Activated naive CD8-positive, alpha-beta T cell treated with anti-CD3 and anti-CD28 coated beads, Interleukin-2, amount 10 ng/mL, durations not matched to agents 7 days and 5 days (primary cell): ENCODE data around the gene PRKCE. TPM values are rescaled to one million over a fixed set of nuclear protein-coding genes. Genes with fewer than 3 reads are reported as not detected.
A peak's percentile ranks its signal among the peaks of the same experiment; 100 is the strongest.

ENCODE experiments used
- ATAC-seq: fragments of 150-1000 bp; cut with Tn5 transposase; one replicate; pipeline ENCODE4 v1.10.0; 2021; ENCODE audit warnings: low read depth, moderate library complexity
- POLR2A ChIA-PET: fragments of 350-600 bp; sonication (Branson Sonifier 250); formaldehyde crosslinking; loops from one replicate; lab custom pipeline; 2021; ENCODE audit warnings: antibody characterized with exemption; lab: Charles Lee
- DNase-seq: peaks from one replicate; pipeline ENCODE4 v3.0.0; 2021
- H3K27ac Mint-ChIP-seq: one replicate; pipeline ENCODE4 v1.8.0; 2022; ENCODE audit warnings: mild to moderate bottlenecking, mixed read lengths
- H3K27me3 Mint-ChIP-seq: one replicate; pipeline ENCODE4 v1.8.0; 2022; ENCODE audit warnings: mild to moderate bottlenecking, moderate library complexity, mixed read lengths
- H3K36me3 Mint-ChIP-seq: one replicate; pipeline ENCODE4 v1.8.0; 2021; ENCODE audit warnings: mild to moderate bottlenecking, mixed read lengths
- H3K4me1 Mint-ChIP-seq: one replicate; pipeline ENCODE4 v1.8.0; 2021; ENCODE audit warnings: mixed read lengths
- H3K4me3 Mint-ChIP-seq: one replicate; pipeline ENCODE4 v1.8.0; 2022; ENCODE audit warnings: mild to moderate bottlenecking, moderate library complexity, mixed read lengths
- H3K9me3 Mint-ChIP-seq: one replicate; pipeline ENCODE4 v1.8.0; 2021; ENCODE audit warnings: mixed read lengths
- total RNA-seq, 2 experiments: library from RNA; stranded (reverse); gene quantifications; one replicate each; pipeline ENCODE4 v1.2.3, GENCODE V29; 2021

Gene PRKCE
- total RNA-seq, 2 experiments from 2014 or later, result 18.4 to 20.5 TPM

DNA sequence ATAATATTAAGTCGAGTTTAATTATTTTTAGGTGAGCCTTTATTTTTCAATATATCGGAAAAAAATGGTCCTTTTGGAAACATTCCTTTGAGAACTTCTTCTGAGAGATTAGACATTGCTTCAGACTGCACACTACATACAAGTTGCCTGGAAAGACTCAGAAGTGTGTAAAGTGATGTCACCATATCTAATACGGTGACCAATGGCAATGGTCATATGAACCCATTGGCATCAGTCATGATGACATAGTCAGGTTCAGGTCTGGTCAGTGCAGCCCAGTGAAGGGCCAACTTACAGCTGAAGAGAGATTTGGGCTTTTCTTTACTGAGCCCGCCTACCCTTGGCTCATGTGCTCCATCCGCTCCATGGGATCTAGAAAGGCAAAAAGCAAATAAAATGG is 362.3 kb downstream of the PRKCE start:
- Mint-ChIP-seq H3K4me1 (peaks cover 8% of the 10 kb centered on the region), H3K4me3 (no peak overlapping the region), H3K27me3 (no peaks in the 10 kb centered on the region), H3K9me3 (no peaks in the 10 kb centered on the region), H3K27ac (no peak overlapping the region), H3K36me3 (peaks cover 12% of the 10 kb centered on the region)
- no peak for ATAC-seq
- POLR2A ChIA-PET, result no interaction called here
- DNase-seq, result no peak

DNA sequence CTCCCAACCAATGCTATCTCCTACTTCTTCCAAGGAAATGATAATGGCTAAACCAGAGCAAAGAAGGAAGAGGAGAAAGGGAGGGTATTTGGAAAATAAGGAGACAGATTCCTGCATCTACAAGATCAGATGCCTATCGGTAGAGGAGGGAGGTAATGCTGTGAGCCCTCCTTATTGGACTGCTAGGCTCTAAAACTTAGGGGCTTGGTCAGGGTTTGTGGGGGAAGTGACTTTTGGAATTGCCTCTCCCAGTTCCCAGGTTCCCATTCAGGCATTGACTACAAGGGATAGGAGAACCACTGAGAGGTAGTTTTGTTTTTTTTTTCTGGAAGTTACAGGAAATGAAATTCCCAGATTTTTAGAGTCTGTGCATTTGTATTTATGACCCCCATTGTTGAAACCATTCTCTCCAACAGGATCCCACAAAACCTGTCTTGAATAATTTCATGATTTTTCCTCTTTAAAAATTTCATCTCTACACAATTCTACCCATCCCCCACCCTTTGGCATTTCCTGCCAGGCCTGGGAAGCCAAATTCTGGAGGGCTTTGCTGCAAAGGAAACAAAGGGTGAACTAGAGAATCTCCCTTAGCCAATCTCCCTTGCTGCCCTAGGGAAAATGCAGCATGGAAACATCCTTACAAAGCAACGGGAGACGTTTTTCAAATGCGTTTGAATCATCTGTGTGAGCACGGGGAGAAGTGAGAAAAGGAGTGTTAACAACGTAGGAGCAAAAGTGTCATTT is 363.6 kb downstream of the PRKCE start:
- Mint-ChIP-seq H3K4me1 (peaks cover 19% of the 10 kb centered on the region), H3K4me3 (no peak overlapping the region)

DNA sequence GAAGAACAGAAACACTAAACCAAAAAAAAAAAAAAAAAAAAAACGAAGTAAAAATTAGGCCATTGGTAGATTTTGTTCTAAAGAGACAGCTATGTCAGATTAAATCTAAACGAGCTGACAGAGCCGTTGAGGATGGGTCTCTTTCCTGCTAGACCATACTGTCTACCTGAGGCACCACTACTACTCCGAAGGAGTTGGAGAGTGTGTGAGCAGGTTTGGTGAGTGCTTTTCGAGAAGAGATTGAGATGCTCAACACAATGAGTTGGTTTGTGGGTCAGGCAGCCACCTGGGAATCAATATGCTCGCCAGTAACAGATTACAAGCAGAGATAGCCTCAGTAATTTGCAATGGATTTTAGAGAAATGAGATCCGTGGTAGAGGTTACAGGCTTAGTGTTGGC is 364.2 kb downstream of the PRKCE start:
- POLR2A ChIA-PET, result no interaction called here
- H3K9me3 Mint-ChIP-seq, result peaks cover 1% of the 10 kb centered on the region
- H3K4me1 Mint-ChIP-seq, result peaks cover 24% of the 10 kb centered on the region
- no peak for ATAC-seq
- H3K36me3 Mint-ChIP-seq, result peaks cover 14% of the 10 kb centered on the region
- H3K27ac Mint-ChIP-seq, result no peak overlapping the region
- no peak overlapping the region for H3K4me3 Mint-ChIP-seq
- H3K27me3 Mint-ChIP-seq, result no peaks in the 10 kb centered on the region
- DNase-seq, result no peak

More for the DNA sequence above, 363.6 kb downstream of the PRKCE start:
- peaks cover 12% of the 10 kb centered on the region for H3K36me3 Mint-ChIP-seq
- H3K27me3 Mint-ChIP-seq, result no peaks in the 10 kb centered on the region
- DNase-seq, result no peak
- no peak overlapping the region for H3K27ac Mint-ChIP-seq
- no peak for ATAC-seq
- POLR2A ChIA-PET, result no interaction called here
- H3K9me3 Mint-ChIP-seq, result no peaks in the 10 kb centered on the region

DNA sequence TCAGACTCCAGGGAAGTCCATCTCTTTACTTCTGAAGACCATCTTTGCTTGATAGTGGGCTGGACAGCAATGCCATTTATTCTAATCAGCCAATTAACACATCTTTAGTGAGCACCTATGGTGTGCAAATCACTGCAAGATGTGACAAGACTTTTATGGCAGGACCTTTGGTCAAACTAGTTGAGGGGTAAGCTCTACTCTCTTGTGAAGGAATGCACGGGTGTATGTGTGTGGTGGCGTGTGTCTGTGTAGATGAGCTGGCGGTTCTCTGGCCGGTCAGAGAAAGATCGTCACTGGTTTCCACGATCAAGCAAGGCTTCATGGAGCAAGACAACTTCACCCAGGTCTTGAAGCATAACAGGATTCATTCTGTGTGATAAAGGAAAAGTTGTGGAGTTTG is 364.6 kb downstream of the PRKCE start:
- H3K4me1 Mint-ChIP-seq, result peaks cover 22% of the 10 kb centered on the region
- H3K4me3 Mint-ChIP-seq, result no peak overlapping the region
- H3K27ac Mint-ChIP-seq, result no peak overlapping the region
- no peaks in the 10 kb centered on the region for H3K27me3 Mint-ChIP-seq
- no peak for ATAC-seq
- POLR2A ChIA-PET, result no interaction called here
- no peak for DNase-seq
- peaks cover 1% of the 10 kb centered on the region for H3K9me3 Mint-ChIP-seq
- peaks cover 16% of the 10 kb centered on the region for H3K36me3 Mint-ChIP-seq

DNA sequence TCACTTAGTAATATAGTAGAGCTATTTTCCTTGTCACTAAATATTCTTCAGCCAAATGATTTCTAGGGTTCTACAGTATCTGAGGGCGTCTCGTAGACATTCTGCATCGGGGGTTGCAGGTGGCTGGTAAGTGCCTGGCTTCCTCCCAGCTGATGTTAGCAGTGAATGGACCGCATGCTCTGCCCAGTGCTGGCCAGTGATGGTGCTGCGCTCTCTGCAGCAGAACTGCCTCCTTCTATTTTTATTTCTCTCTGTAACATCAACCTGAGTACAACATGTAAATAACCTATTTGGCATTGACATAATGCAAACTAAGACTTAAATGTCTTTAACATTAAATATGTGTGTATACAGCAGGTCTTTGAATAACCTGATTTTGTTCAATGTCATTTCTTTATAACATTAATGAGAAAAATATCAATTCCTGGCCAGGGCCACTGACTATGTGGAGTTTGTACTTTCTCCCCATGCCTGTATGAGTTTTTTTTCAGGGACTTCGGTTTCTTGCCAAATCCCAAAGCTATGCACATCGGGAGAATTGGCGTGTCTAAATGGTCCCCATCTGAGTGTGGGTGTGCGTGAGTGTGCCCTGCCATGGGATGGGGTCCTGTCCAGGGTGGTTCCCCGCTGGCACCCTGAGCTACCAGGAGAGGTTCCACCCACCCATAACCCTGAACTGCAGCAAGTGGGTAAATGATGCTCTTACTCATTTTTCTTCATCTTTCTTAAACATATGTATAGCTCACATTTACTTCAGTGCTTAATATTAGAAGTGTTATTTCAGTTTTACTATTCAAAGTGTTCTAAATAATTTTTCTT is 367.5 kb downstream of the PRKCE start:
- ATAC-seq, result peak; percentile 58
- no peaks in the 10 kb centered on the region for H3K27me3 Mint-ChIP-seq
- peak overlapping the region; percentile 58 for H3K4me3 Mint-ChIP-seq
- peak overlapping the region; percentile 87 for H3K27ac Mint-ChIP-seq
- peaks cover 1% of the 10 kb centered on the region for H3K9me3 Mint-ChIP-seq
- POLR2A ChIA-PET, result interaction anchor here (0.6 kb wide), 1 partner anchor 65 kb away, joined by 5 read pairs; no protein-coding TSS in a partner anchor
- H3K4me1 Mint-ChIP-seq, result peaks cover 22% of the 10 kb centered on the region
- H3K36me3 Mint-ChIP-seq, result peaks cover 13% of the 10 kb centered on the region
- DNase-seq, result peak; percentile 35

DNA sequence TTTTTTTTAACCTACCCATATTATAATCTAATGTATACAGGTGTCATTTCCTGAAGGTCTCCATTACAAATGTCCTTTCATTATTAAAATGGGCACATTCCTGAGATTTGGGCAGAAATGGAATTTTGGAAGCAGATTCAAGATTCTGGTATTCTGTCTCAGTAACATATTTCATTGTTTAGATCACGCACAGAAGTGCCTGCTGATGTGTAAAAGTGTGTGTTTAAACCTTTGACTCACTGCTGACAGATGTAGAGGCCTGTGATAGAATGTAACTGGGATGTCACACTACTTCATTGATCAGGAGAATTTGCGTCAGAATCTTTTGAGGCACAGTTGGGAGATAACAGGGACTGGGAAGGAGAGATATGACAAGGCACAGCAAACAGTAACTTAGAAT is 368.9 kb downstream of the PRKCE start:
- Mint-ChIP-seq H3K4me3 (no peak overlapping the region), H3K4me1 (peaks cover 22% of the 10 kb centered on the region), H3K27ac (peak overlapping the region; percentile 87), H3K9me3 (peaks cover 1% of the 10 kb centered on the region), H3K36me3 (peaks cover 12% of the 10 kb centered on the region), H3K27me3 (no peaks in the 10 kb centered on the region)
- no peak for ATAC-seq
- POLR2A ChIA-PET, result interaction anchor here (0.8 kb wide), 1 partner anchor 10 kb away, joined by 3 read pairs; no protein-coding TSS in a partner anchor
- DNase-seq, result no peak

DNA sequence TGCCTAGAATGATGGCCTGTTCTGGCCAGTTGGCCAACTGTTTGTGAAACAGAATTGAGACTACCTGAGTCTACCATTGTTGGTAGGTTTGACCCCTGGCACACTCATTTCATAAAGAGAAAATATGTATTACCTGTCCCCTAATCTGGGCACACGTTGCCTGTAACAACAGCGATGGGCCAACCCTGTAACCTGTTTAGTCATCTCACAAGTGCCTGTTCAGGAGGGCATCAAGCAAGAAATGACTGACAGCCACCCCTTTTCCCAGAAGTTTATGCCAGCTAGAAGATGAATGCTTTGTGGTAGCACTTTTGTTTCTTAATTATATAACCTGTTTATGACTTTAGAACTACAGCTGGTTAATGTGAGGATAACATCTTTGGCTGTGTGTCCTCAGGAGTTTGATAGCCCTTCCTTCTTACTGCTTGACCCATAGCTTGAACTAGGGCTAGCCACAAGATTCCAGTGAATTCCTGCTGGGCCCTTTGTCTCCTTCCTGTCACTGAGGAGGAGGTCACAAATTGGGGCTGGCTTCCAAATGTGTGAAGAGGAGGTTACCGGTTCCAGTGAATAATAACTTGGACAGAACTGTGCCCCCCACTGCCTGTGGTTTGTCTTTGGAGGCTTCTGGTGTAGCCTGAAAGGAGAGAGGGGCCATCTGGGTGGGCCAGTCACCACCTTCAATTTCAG is 371.8 kb downstream of the PRKCE start:
- no peak for DNase-seq
- Mint-ChIP-seq H3K4me3 (no peak overlapping the region), H3K27me3 (no peaks in the 10 kb centered on the region), H3K27ac (no peak overlapping the region), H3K9me3 (peaks cover 1% of the 10 kb centered on the region), H3K36me3 (peaks cover 7% of the 10 kb centered on the region), H3K4me1 (peaks cover 21% of the 10 kb centered on the region)
- POLR2A ChIA-PET, result no interaction called here
- ATAC-seq, result no peak

DNA sequence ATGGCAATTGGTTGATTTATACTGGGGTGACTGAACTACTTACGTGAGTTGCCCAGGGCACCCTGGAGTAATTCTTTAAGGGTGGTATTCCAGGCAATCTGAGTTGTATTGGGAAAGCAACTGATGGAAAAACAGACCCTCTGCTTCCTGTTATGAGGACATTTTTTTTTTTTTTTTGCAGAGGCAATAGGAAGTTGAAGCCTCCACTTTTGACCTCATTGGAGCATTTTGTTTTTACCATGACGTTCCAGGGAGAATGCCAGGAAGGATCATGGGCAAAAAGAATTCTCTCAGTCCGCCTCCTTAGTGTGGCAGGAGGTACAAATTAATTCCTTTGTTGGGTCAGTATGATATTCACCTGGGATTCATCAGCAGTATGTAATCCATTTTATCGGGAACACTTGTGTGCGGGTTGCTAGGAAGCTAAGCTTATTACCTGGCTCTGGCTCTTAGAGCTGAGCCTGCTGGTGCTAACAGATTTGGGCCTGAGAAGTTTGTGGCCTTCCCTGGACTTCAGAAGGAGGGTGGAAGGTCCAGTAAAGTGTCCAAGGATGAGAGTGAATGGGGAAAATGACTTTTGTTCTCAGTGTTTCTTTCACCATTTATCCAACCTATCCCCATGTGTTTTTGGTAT is 372.8 kb downstream of the PRKCE start:
- H3K9me3 Mint-ChIP-seq, result peaks cover 1% of the 10 kb centered on the region
- POLR2A ChIA-PET, result no interaction called here

DNA sequence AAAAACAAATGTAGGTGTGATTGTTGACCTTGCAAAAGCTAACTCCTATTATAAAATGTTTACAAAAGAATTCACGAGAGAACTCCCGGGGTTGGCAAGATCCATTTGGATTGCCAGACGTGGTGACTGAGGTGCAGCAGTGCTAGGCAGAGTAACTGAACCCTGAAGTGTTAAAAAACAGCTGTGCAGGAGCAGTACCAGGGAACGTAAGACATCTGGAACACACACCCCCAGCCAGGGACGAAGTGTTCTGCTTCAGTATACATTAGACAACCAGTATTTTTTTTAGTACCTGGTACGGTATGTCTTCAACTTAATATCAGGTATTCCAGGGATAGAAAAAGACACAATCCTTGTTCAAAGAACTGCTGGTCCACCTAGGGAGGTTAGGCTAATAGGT is 373.6 kb downstream of the PRKCE start:
- no peak for DNase-seq
- Mint-ChIP-seq H3K27ac (no peak overlapping the region), H3K27me3 (no peaks in the 10 kb centered on the region), H3K4me3 (no peak overlapping the region), H3K9me3 (peaks cover 1% of the 10 kb centered on the region), H3K36me3 (peaks cover 7% of the 10 kb centered on the region), H3K4me1 (peaks cover 8% of the 10 kb centered on the region)
- POLR2A ChIA-PET, result no interaction called here
- ATAC-seq, result no peak

More for the DNA sequence above, 372.8 kb downstream of the PRKCE start:
- Mint-ChIP-seq H3K36me3 (peaks cover 7% of the 10 kb centered on the region), H3K4me3 (no peak overlapping the region), H3K27me3 (no peaks in the 10 kb centered on the region), H3K27ac (no peak overlapping the region), H3K4me1 (peaks cover 14% of the 10 kb centered on the region)
- no peak for DNase-seq
- ATAC-seq, result no peak

DNA sequence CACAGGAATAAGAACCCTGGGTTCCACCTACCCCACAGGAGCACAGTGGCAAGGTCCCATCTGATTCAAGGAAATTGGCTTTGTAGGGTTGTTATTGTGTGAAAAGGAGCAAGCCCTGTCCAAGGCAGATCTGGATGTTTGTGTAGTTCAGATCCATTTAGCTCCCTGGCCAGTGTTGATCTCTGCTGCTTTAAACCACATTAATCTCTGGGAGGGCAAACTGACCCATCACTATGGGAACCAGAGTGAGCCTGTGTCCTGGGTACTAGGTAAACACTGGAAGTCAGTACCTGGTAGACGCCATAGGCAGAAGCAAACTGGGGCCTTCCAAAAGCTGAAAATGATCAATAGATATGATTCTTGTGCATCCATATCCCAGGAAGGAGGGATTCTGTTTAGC is 374.2 kb downstream of the PRKCE start:
- POLR2A ChIA-PET, result no interaction called here
- Mint-ChIP-seq H3K36me3 (peaks cover 4% of the 10 kb centered on the region), H3K4me3 (no peak overlapping the region), H3K27me3 (no peaks in the 10 kb centered on the region), H3K4me1 (peaks cover 3% of the 10 kb centered on the region), H3K9me3 (no peaks in the 10 kb centered on the region), H3K27ac (no peak overlapping the region)
- DNase-seq (no peak), ATAC-seq (no peak)

DNA sequence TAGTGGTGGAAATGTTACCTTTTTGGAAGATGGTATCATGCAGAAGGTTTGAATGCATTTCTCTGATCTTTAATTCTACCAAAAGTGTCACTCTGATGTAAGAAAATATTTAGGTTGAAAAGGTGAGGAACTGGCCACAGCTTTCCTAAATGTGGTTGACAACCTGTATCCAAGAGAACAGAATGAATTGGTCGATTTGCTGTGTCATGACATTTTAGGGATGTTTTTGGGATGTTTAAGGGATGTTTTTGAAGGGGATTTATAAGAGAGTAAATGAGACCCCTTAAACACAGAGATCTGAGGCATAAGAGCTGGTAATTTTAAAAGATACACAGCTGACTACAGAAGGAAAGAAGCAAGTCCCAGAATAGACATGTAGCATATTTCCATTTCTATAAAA is 375.0 kb downstream of the PRKCE start:
- no peak overlapping the region for H3K27ac Mint-ChIP-seq
- no peak overlapping the region for H3K4me3 Mint-ChIP-seq
- H3K36me3 Mint-ChIP-seq, result peaks cover 3% of the 10 kb centered on the region
- ATAC-seq, result no peak
- H3K9me3 Mint-ChIP-seq, result no peaks in the 10 kb centered on the region
- DNase-seq, result no peak
- no peaks in the 10 kb centered on the region for H3K27me3 Mint-ChIP-seq
- POLR2A ChIA-PET, result no interaction called here
- H3K4me1 Mint-ChIP-seq, result peaks cover 3% of the 10 kb centered on the region

DNA sequence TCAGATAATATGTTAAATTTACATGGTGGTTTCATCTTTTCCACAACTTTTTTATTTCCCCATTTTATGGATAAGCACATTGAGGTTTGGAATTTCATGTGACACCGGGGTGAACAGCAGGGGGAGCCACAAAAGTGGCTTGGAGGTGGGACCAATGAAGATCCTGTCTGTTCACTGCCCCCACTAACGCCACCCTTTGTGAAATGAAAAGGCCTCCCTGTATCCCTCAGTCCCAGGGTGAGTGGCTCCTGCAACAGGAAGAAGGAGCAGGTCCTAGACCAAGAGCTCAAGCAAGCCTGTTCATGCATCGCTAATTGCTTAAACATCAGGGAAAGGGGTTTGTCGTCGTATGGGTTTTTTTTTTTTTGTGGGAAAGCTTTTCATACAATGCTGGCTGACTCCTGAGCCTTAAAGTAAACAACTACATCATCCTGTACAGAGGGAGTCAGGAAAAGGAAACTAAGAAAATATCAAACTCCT is 377.9 kb downstream of the PRKCE start:
- DNase-seq (no peak), ATAC-seq (no peak)
- Mint-ChIP-seq H3K4me3 (no peak overlapping the region), H3K9me3 (no peaks in the 10 kb centered on the region), H3K4me1 (no peaks in the 10 kb centered on the region), H3K27ac (no peak overlapping the region), H3K27me3 (no peaks in the 10 kb centered on the region), H3K36me3 (no peaks in the 10 kb centered on the region)
- POLR2A ChIA-PET, result interaction anchor here (0.8 kb wide), 1 partner anchor 10 kb away, joined by 3 read pairs; no protein-coding TSS in a partner anchor

DNA sequence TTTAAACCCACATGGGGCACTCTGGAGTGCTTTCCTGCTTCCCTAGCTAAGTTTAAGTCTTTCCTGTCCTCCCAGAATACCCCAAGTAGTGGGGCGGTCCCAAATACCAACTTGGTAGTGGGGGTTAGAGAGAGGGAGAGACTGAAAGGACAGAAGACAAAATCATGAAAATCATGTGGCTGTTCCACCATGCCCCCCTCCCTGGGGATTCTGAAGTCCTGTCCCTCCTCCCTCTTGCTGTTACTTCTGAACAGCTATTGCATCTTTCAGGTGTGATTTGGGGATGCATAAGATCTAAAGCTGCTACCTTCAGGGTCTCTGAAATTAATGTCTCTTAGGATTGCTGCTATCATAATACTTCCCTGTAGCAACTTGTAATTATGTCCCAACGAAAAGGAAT is 378.9 kb downstream of the PRKCE start:
- H3K27me3 Mint-ChIP-seq, result no peaks in the 10 kb centered on the region
- ATAC-seq (no peak), DNase-seq (no peak)
- H3K9me3 Mint-ChIP-seq, result no peaks in the 10 kb centered on the region
- POLR2A ChIA-PET, result interaction anchor here (0.8 kb wide), 1 partner anchor 10 kb away, joined by 3 read pairs; no protein-coding TSS in a partner anchor
- no peaks in the 10 kb centered on the region for H3K4me1 Mint-ChIP-seq
- H3K4me3 Mint-ChIP-seq, result no peak overlapping the region
- no peak overlapping the region for H3K27ac Mint-ChIP-seq
- no peaks in the 10 kb centered on the region for H3K36me3 Mint-ChIP-seq
